HepG2 (cell line): ENCODE results near the gene SSBP2. TPM values are rescaled to one million over a fixed set of nuclear protein-coding genes. Genes with fewer than 3 reads are reported as not detected.

Experiments used
- ATAC-seq: fragments of 200-7000 bp; cut with Tn5 transposase; 3 replicates; pipeline ENCODE4 v1.9.1; 2020; ENCODE audit warnings: mild to moderate bottlenecking, moderate library complexity
- BruUV-seq: library from RNA; stranded (reverse); fragments of 400-500 nt; replicated peaks from 2 replicates; lab custom pipeline; 2021; lab: Mats Ljungman, UMichigan
- CTCF ChIA-PET: fragments of 300-600 bp; formaldehyde crosslinking; extraction: SDS; loops from one replicate; lab custom pipeline; 2021; ENCODE audit warnings: low total read pairs, inconsistent platforms, low intra/inter-chr PET ratio; lab: Yijun Ruan, JAX
- POLR2A ChIA-PET: fragments of 350-600 bp; sonication (Branson Sonifier 250); formaldehyde crosslinking; loops from one replicate; lab custom pipeline; 2020; ENCODE audit warnings: antibody characterized with exemption, inconsistent platforms; lab: Yijun Ruan, JAX
- DNase-seq: peaks from one replicate; pipeline ENCODE4 v3.0.0-alpha.2; 2015; ENCODE audit warnings: low spot score
- FAIRE-seq: peaks from 3 replicates; lab custom pipeline; 2011; peaks lifted over from hg19 to GRCh38; lab: Jason Lieb, UNC
- H2AFZ ChIP-seq: one replicate; pipeline ENCODE4 v1.6.1; 2011; ENCODE audit warnings: low read length, inconsistent platforms
- H3K27ac ChIP-seq: fragments of 300-600 bp; 3 replicates; pipeline ENCODE4 v1.8.0; 2011; ENCODE audit warnings: mixed run types, mild to moderate bottlenecking, mixed read lengths, low read length, inconsistent platforms; ENCODE audit not compliant: insufficient read depth; ENCODE audit errors: extremely low read length
- H3K27me3 ChIP-seq, 2 experiments: fragments of 200-600 bp in 1 of 2; 2 replicates in 1 of 2; 3 replicates in 1 of 2; pipeline versions ENCODE4 v1.6.0 to v1.8.0; 2011; ENCODE audit warnings: low read length in 2 of 2, mild to moderate bottlenecking in 2 of 2, moderate library complexity in 2 of 2, inconsistent platforms in 1 of 2; ENCODE audit not compliant: insufficient read depth in 2 of 2, control insufficient read depth in 1 of 2
- H3K36me3 ChIP-seq, 2 experiments: fragments of 200-600 bp in 1 of 2; replicated peaks in 1 of 2; 2 replicates in 1 of 2; 3 replicates in 1 of 2; pipeline versions ENCODE4 v1.5.1 to v1.8.0; 2011; ENCODE audit warnings: low read length in 2 of 2, inconsistent platforms in 1 of 2; ENCODE audit not compliant: insufficient read depth in 2 of 2, control insufficient read depth in 1 of 2
- H3K4me1 ChIP-seq: 2 replicates; pipeline ENCODE4 v1.5.1; 2012; ENCODE audit warnings: low read length, inconsistent platforms; ENCODE audit not compliant: insufficient read depth
- H3K4me2 ChIP-seq: 2 replicates; pipeline ENCODE4 v1.6.0; 2011; ENCODE audit warnings: low read depth, low read length, inconsistent platforms
- H3K4me3 ChIP-seq, 3 experiments: fragments of 200-600 bp in 1 of 3; sonication (generic), shearing (Covaris generic) in 1 of 3; replicated peaks in 1 of 3; 2 replicates each; pipeline ENCODE4 v1.5.1; 2011 to 2016; ENCODE audit warnings: low read length in 3 of 3, inconsistent platforms in 2 of 3, low read depth in 2 of 3, mild to moderate bottlenecking in 2 of 3, control low read depth in 1 of 3, mixed read lengths in 1 of 3; ENCODE audit not compliant: insufficient read depth in 1 of 3
- H3K79me2 ChIP-seq: one replicate; pipeline ENCODE4 v1.6.1; 2011; ENCODE audit warnings: low read length, inconsistent platforms; ENCODE audit not compliant: insufficient read depth
- H3K9ac ChIP-seq: 2 replicates; pipeline ENCODE4 v1.6.0; 2011; ENCODE audit warnings: mild to moderate bottlenecking, low read depth, low read length, inconsistent platforms; ENCODE audit not compliant: insufficient read depth
- H3K9me3 ChIP-seq: 2 replicates; pipeline ENCODE4 v1.5.1; 2012; ENCODE audit warnings: mild to moderate bottlenecking, low read length
- H4K20me1 ChIP-seq: 2 replicates; pipeline ENCODE4 v1.6.0; 2011; ENCODE audit warnings: inconsistent platforms, mild to moderate bottlenecking, low read length, moderate library complexity; ENCODE audit not compliant: insufficient read depth
- CREM ChIP-seq, 2 experiments: sonication (generic) in 1 of 2; formaldehyde crosslinking in 1 of 2; IDR thresholded peaks; 2 replicates each; pipeline versions ENCODE4 v1.4.0 to v1.6.1; 2016 to 2020; ENCODE audit warnings: antibody characterized with exemption in 1 of 2, mild to moderate bottlenecking in 1 of 2, missing genetic modification reagents in 1 of 2
- SP5 ChIP-seq: IDR thresholded peaks from 2 replicates; pipeline ENCODE4 v1.6.1; 2016; ENCODE audit warnings: low read depth, borderline replicate concordance
- WGBS: methylation state at CpG from one replicate; pipeline ENCODE4 v1.1.6; 2017; ENCODE audit warnings: low lambda C conversion rate; 5-methylcytosine and 5-hydroxymethylcytosine counted together
- in situ Hi-C: cut with HindIII; loops from 2 replicates; pipeline ENCODE4 v1.10.0; 2017; ENCODE audit warnings: low pct_unique_long_range_greater_than_20kb; ENCODE audit not compliant: extremely low pct_ligation_motif_present
- intact Hi-C: fragments of 100-400 bp; cut with micrococcal nuclease; formaldehyde crosslinking; loops from one replicate; pipeline ENCODE4 v1.10.0; 2022; ENCODE audit not compliant: unreplicated experiment
- polyA plus RNA-seq, 8 experiments: library from polyadenylated mRNA; depleted of rRNA in 3 of 8; stranded (reverse) in 7 of 8; unstranded in 1 of 8; fragments of >200 nt; fragmentation: Illumina TruSeq in 4 of 8; extraction: Trizol in 4 of 8; gene quantifications; 2 replicates each; pipeline versions ENCODE4 v1.2.1 to v1.2.3, GENCODE V29; 2011 to 2016; ENCODE audit warnings: low read depth in 4 of 8, missing spikeins in 1 of 8, mixed read lengths in 1 of 8; ENCODE audit not compliant: insufficient read depth in 1 of 8
- total RNA-seq, 5 experiments: library from RNA; depleted of rRNA; stranded (reverse); fragments of >200 nt; fragmentation: Illumina TruSeq; extraction: Trizol; gene quantifications; 2 replicates each; pipeline ENCODE4 v1.2.3, GENCODE V29; 2016; ENCODE audit warnings: low read depth in 1 of 5
- TF ChIP-seq, protein P1 (sequence below): IDR thresholded peaks from 2 replicates; pipeline ENCODE4 v1.4.0; 2020; ENCODE audit warnings: mild to moderate bottlenecking, missing genetic modification reagents
- TF ChIP-seq, protein P2 (sequence below): sonication (generic); formaldehyde crosslinking; conservative IDR thresholded peaks from 2 replicates; pipeline ENCODE4 v1.4.0; 2020; ENCODE audit warnings: missing genetic modification reagents
- TF ChIP-seq, protein P3 (sequence below): conservative IDR thresholded peaks from 2 replicates; pipeline ENCODE4 v1.6.1; 2018; ENCODE audit warnings: missing genetic modification reagents
- TF ChIP-seq, protein P4 (sequence below): IDR thresholded peaks from 2 replicates; pipeline ENCODE4 v1.6.1; 2016; ENCODE audit warnings: missing biosample characterization, missing genetic modification reagents, low read depth

Gene SSBP2
- total and polyA plus RNA-seq, 2 of the 13 experiments (the other 11 are each of a cell fraction or from before 2014, with no cell fraction given), result 0.16 TPM; not detected in 1

DNA sequence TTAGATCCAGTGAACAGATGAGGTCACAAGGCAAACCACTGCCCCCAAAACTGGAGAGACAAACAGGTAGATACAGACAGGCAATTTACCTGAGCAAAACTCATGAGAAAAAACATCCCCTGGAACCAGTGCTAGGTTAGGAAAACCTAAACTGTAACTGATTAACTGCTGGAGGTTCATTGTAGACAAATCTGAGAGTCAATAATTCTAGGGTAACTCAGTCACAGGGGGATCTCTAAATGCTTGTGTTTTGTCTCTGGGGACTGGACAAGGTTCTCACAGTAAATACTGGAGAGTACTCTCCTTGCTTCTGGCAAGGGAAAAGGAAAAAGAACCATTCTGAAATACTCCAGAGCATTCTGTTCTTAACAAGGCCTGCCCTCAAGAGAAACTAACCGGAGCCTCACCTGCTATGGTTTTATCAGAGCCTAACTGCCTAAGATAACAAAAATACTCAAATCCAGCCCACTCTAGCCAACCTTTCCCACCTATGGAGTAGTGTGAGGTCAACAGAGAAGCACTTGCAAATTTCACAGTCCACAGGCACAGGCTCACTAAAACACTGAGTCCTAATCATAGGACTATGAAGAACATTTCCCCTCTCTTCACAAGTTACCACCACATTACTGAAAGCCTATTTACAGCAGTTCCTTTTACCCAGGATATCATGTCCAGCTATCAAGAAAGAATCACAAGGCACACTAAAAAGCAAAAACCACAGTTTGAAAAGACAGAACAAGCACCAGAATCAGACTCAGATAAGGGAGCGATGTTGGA is 217.1 kb downstream of the SSBP2 start:
- no peak for ATAC-seq

More for the DNA sequence above, 217.1 kb downstream of the SSBP2 start:
- Histone ChIP-seq H3K4me1 (no peaks in the 10 kb centered on the region), H4K20me1 (no peaks in the 10 kb centered on the region), H3K79me2 (no peaks in the 10 kb centered on the region), H3K36me3 (no peaks in the 10 kb centered on the region), H3K9ac (no peak overlapping the region), H2AFZ (no peak overlapping the region), H3K27ac (no peak overlapping the region), H3K4me3 (no peak overlapping the region), H3K4me2 (no peak overlapping the region), H3K9me3 (no peaks in the 10 kb centered on the region), H3K27me3 (no peaks in the 10 kb centered on the region; a peak in 1 of 5 replicates)
- 24% methylated on average over 2 of the region's 2 CpGs for WGBS
- ChIA-PET CTCF (no interaction called here), POLR2A (no interaction called here)
- DNase-seq (no peak), FAIRE-seq (no peak)
- in situ Hi-C loops (no loop called here), intact Hi-C loops (no loop called here)
- TF ChIP-seq CREM (IDR thresholded peaks at IDR 0.05), result no peak
- no peak for TF ChIP-seq CREM (CRISPR knock-in tag; IDR thresholded peaks at IDR 0.05)
- TF ChIP-seq, protein P1, sequence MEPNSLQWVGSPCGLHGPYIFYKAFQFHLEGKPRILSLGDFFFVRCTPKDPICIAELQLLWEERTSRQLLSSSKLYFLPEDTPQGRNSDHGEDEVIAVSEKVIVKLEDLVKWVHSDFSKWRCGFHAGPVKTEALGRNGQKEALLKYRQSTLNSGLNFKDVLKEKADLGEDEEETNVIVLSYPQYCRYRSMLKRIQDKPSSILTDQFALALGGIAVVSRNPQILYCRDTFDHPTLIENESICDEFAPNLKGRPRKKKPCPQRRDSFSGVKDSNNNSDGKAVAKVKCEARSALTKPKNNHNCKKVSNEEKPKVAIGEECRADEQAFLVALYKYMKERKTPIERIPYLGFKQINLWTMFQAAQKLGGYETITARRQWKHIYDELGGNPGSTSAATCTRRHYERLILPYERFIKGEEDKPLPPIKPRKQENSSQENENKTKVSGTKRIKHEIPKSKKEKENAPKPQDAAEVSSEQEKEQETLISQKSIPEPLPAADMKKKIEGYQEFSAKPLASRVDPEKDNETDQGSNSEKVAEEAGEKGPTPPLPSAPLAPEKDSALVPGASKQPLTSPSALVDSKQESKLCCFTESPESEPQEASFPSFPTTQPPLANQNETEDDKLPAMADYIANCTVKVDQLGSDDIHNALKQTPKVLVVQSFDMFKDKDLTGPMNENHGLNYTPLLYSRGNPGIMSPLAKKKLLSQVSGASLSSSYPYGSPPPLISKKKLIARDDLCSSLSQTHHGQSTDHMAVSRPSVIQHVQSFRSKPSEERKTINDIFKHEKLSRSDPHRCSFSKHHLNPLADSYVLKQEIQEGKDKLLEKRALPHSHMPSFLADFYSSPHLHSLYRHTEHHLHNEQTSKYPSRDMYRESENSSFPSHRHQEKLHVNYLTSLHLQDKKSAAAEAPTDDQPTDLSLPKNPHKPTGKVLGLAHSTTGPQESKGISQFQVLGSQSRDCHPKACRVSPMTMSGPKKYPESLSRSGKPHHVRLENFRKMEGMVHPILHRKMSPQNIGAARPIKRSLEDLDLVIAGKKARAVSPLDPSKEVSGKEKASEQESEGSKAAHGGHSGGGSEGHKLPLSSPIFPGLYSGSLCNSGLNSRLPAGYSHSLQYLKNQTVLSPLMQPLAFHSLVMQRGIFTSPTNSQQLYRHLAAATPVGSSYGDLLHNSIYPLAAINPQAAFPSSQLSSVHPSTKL (CRISPR knock-in tag), result no peak
- TF ChIP-seq, protein P2, sequence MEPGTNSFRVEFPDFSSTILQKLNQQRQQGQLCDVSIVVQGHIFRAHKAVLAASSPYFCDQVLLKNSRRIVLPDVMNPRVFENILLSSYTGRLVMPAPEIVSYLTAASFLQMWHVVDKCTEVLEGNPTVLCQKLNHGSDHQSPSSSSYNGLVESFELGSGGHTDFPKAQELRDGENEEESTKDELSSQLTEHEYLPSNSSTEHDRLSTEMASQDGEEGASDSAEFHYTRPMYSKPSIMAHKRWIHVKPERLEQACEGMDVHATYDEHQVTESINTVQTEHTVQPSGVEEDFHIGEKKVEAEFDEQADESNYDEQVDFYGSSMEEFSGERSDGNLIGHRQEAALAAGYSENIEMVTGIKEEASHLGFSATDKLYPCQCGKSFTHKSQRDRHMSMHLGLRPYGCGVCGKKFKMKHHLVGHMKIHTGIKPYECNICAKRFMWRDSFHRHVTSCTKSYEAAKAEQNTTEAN (CRISPR knock-in tag), result no peak
- TF ChIP-seq, protein P3, sequence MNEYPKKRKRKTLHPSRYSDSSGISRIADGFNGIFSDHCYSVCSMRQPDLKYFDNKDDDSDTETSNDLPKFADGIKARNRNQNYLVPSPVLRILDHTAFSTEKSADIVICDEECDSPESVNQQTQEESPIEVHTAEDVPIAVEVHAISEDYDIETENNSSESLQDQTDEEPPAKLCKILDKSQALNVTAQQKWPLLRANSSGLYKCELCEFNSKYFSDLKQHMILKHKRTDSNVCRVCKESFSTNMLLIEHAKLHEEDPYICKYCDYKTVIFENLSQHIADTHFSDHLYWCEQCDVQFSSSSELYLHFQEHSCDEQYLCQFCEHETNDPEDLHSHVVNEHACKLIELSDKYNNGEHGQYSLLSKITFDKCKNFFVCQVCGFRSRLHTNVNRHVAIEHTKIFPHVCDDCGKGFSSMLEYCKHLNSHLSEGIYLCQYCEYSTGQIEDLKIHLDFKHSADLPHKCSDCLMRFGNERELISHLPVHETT (CRISPR knock-in tag), result no peak
- no peak for TF ChIP-seq SP5 (CRISPR knock-in tag)
- TF ChIP-seq, protein P4, sequence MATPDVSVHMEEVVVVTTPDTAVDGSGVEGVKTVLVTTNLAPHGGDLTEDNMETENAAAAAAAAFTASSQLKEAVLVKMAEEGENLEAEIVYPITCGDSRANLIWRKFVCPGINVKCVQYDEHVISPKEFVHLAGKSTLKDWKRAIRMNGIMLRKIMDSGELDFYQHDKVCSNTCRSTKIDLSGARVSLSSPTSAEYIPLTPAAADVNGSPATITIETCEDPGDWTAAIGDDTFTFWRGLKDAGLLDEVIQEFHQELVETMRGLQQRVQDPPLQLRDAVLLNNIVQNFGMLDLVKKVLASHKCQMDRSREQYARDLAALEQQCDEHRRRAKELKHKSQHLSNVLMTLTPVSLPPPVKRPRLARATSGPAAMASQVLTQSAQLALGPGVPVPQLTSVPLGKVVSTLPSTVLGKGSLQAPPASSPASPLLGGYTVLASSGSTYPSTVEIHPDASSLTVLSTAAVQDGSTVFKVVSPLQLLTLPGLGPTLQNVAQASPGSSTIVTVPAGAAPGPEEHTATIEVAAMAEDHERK, result no peak
- BruUV-seq, result no TSS peak
